Measurements from ENCODE around the gene EIF4A2.

Gene EIF4A2

DNA sequence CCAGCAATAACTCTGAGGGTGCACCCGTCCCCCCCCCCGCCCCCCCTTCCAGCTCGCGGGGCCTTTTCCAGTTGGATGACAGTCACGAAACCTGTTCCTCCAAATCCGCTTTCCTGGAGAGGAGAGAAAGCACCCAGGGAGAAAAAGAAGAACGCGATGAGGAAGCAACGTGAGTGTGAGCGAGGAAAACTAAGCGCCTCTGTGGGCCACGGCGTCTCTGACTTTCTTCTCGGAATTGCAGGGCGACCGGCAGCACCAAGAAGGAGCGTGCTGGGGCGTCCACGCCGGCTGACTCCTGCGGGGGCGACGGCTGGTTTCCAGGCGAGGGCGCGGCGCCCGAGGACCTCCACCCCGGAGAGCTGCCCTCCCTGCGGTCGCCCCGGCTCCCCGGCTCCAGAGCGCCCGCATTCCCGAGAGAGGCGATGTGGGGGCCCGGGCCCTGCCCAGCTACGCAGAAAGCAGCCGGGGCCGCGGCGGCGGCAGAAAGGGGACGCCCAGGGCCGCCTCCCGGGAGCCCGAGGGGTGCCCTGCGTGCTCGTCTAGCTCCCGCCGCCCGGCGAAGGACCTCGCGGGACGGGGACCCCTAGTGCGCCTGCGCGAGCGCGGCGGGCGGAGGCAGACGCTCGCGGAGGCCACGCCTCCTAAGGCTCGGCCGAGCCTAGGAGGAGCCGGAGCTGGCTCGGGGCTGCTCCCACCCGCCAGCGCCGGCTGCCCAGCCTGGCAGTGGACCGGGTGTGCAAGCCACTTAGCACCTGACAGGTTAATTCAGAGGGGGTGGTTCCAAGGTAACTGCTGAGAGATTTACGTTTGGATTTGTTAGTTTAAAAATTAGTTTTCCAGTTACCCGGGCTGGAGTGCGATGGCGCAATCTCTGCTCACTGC is 43.8 kb downstream of the EIF4A2 start:
- no peak overlapping the region for H3K9ac ChIP-seq (ENCODE audit: low read length)
- H3K4me1 ChIP-seq (ENCODE audit: control insufficient read depth, insufficient read depth, low read length): no peaks in the 10 kb centered on the region
- H3K4me3 ChIP-seq (ENCODE audit: low read length): peak overlapping the region; percentile 72
- no peak overlapping the region for H3K27ac ChIP-seq (ENCODE audit: low read depth, low read length)
- H3K27me3 ChIP-seq (ENCODE audit: control insufficient read depth, insufficient read depth, low read length): peaks cover 29% of the 10 kb centered on the region
- no peaks in the 10 kb centered on the region for H3K36me3 ChIP-seq (ENCODE audit: control insufficient read depth, insufficient read depth, low read length)

DNA sequence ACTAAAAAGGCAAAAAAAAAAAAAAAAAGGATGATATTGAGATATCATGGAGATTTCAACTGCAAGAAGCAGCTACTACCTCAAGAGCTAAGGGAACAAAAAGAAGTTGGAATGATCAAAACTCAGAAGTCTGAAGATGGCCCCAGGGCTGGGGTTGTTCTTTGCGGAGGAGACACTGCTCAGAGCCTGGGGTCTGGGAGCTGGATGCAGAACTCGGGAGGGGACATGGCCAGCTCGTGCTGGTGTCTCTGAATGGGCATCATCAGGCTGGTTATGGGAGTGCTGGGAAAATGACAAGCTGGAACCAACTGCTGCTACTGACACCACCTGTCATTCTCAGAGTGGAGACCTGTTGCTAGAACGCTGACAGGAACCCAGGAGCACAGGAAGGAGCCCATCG is 45.0 kb downstream of the EIF4A2 start:
- H3K9ac ChIP-seq (ENCODE audit: low read length): no peak overlapping the region
- peaks cover 29% of the 10 kb centered on the region for H3K27me3 ChIP-seq (ENCODE audit: control insufficient read depth, insufficient read depth, low read length)
- no peak overlapping the region for H3K27ac ChIP-seq (ENCODE audit: low read depth, low read length)
- no peaks in the 10 kb centered on the region for H3K36me3 ChIP-seq (ENCODE audit: control insufficient read depth, insufficient read depth, low read length)
- no peak overlapping the region for H3K4me3 ChIP-seq (ENCODE audit: low read length)
- H3K4me1 ChIP-seq (ENCODE audit: control insufficient read depth, insufficient read depth, low read length): no peaks in the 10 kb centered on the region

DNA sequence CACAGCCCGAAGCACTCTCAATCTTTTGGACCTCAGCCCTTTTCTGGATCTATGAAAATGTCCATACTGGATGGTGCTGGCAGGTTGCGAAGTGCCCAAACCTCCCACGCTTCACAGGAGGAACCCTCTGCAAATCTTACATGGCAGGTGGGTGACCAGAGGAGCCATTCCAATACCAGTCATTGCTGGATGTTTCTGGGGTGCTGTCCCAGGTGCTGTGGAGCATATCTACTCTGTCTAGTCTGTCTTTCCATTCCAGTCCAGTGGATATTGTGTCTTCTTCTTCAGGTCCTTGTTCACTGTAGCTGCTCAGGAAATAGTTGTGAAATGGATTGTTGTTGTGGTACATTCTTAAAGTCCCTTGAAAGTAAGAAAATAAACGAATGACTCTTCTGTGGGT is 48.4 kb downstream of the EIF4A2 start:
- Histone ChIP-seq H3K27me3 (ENCODE audit: control insufficient read depth, insufficient read depth, low read length) (peaks cover 13% of the 10 kb centered on the region), H3K9ac (ENCODE audit: low read length) (no peak overlapping the region), H3K4me1 (ENCODE audit: control insufficient read depth, insufficient read depth, low read length) (no peaks in the 10 kb centered on the region), H3K27ac (ENCODE audit: low read depth, low read length) (no peak overlapping the region), H3K4me3 (ENCODE audit: low read length) (no peak overlapping the region), H3K36me3 (ENCODE audit: control insufficient read depth, insufficient read depth, low read length) (no peaks in the 10 kb centered on the region)

- Histone ChIP-seq H3K9ac (ENCODE audit: low read length) (no peak overlapping the region), H3K27me3 (ENCODE audit: control insufficient read depth, insufficient read depth, low read length) (peaks cover 13% of the 10 kb centered on the region), H3K36me3 (ENCODE audit: control insufficient read depth, insufficient read depth, low read length) (no peaks in the 10 kb centered on the region), H3K4me3 (ENCODE audit: low read length) (no peak overlapping the region), H3K27ac (ENCODE audit: low read depth, low read length) (no peak overlapping the region), H3K4me1 (ENCODE audit: control insufficient read depth, insufficient read depth, low read length) (no peaks in the 10 kb centered on the region)
These were observed 48.9 kb downstream of the EIF4A2 start for GRCh38 chr3:186832276-186832675.
